ENCODE data around the gene GAL3ST2.
"Not testable (repeated sequence)": the region's sequence is repeated elsewhere in the genome, so short reads cannot be mapped to it uniquely, and the experiment has no call there.

Gene GAL3ST2

DNA sequence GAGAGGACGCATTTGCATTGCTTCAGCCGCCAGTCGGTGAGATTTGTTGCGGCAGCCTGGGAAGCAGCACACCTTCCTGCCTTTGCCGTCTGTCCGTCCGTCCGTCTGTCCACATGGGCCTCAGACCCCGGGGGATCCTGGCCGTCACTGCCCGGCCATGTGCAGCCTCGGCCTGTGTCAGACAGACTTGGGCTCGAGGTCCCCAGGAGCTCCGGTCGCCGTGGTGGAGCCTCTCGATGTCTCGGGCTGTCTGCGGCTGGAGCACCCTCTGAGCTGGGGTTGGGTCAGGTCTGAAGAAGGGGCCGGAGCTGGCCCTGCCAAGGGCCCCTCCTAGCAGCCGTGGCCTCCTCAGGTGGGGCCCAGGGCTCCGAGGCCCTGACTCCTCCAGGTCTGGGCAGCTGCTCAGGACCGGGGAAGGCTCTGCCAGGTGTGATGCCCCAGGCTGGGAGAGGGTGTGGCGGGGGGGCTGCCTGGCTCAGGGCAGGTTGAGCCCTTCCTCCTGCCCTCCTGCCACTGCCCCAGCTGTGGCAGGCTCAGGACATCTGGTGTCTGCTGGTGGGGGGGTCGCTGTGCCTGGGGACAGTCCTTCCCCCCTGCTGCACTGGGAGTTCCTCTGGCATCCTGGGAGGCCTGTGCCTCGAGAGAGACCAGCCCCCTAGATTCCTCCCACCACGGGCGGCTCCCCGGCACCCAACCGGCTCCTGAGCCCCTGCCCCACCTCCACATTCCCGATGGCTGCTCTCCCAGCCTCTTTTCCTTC lies 44.2 kb downstream of the GAL3ST2 start:
- no peak for DNase-seq (ENCODE audit: low read depth)

DNA sequence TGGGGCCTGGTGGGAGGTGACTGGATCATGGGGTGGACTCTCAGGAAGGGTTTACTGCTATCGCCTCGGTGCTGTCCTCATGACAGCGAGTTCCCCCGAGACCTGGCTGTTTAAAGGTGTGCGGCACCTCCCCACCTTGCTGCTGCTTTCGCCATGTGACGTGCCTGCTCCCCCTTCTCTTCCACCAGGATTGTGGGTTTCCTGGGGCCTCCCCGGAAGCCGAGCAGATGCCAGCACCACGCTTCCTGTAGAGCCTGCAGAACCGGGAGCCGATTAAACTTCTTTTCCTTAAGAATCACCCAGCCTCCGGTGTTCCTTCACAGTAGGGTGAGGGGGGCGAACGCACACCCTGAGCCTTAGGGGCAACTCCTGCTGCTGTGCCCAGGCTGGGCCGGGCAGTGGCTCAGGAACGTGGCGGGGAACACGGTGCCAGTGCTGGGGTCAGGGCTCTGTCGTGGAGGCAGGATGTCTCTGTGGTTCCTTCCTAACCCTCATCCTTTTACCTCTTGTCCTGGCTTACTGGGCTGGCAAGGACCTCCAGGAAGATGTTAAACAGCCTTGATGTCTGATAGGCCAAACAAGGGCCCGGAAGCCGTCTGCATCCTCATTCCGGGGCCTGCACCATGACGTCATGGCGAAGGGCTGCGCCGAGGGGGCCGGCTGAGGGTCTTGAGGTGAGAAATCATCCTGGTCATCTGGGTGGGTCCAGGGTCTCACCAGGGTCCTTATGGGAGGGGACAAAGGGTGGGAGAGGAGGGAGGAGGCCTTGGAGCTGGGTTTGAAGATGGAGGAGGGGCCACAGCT lies 45.0 kb downstream of the GAL3ST2 start:
- no peak for DNase-seq (ENCODE audit: low read depth)

DNA sequence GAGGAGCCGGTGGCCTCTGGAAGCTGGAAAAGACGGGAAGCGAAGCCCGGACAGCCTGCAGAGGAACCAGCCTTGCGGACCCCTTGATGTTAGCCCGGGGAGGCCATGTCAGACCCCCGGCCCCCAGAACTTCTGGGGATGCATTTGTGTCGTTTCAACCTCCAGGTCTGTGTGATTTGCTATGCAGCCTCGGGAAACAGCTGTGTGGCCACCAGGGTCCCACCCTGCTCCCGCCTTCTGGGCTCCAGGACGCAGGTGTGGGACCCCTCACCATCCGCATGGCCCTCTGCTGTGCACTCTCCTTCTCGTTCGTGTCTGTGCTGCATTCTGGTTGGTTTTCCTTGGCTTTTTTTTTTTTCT lies 45.6 kb downstream of the GAL3ST2 start:
- DNase-seq (ENCODE audit: low read depth): no peak

DNA sequence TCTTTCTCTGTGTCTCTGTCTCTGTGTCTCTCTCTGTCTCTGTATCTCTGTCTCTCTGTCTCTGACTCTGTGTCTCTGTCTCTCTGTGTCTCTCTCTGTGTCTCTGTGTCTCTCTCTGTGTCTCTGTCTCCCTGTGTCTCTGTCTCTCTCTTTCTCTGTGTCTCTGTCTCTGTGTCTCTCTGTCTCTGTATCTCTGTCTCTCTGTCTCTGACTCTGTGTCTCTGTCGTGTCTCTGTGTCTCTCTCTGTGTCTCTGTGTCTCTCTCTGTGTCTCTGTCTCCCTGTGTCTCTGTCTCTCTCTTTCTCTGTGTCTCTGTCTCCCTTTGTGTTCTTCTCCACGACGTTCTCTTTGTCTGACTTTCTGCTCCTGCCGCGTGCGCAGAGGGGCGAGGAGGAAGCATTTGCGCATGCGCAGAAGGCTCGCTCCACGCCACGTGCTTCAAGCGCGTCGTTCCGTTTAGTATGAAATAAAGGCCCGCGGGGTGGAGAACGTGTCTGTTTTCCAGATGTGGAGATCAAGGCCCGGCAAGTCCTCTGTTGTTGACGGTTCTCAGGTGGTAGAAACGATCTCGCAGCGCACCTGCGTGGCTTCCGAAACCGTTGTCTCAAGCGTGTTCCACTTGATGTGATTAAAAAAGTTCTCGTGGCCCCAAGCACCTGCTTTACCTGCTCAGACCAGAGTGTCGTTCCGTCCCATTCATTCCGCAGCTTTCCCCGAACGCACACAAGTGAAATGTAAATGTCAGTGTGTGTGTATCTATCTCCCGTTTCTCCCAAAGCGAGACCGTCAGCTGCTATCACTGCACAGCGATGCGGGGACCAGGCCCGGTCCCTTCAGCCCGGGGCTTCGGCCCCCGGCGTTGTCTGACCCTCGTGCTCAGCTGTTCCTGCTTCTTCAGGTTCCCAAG lies 47.2 kb downstream of the GAL3ST2 start:
- not testable (repeated sequence) for DNase-seq (ENCODE audit: low read depth)

DNA sequence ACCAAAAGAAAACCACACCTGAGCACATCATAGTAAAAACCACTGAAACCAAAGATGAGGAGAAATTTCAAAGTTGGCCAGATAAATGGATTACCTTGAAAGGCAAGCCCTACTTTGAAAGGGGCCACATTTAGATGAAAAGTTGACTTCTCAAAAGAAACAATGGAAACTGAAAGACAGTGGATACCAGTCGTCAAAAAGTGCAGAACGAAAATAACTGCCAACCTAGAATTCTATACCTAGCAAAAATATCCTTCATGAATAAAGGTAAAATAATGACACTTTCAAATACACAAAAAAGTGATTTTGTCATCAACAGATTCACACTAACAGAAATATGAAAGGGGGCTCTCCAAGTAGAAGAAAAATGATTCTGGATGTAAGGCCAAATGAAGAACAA lies 50.8 kb downstream of the GAL3ST2 start:
- no peak for DNase-seq (ENCODE audit: low read depth)

DNA sequence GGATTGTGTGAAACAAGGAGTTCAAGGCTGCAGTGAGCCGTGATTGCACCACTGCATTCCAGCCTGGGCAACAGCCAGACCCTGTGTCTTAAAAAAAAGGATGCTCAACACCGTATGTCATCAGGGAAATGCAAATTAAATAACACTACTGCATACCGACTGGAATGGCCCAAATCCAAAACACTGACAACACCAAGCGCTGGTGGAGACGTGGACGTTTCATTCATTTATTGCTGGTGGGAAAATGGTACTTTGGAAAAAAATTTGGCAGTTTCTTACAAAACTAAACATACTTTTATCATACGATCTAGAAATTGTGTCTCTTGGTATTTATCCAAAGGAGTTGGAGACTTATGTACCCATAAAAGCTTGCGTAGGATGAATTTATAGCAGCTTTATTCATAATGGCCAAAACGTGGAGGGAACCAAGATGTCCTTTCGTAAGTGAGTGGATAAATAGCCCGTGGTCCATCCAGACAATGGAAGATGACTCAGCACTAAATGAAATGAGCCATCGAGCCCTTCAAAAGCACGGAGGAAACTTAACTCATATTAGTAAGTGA lies 56.6 kb downstream of the GAL3ST2 start:
- peak; percentile 97 for DNase-seq (ENCODE audit: low read depth)

DNA sequence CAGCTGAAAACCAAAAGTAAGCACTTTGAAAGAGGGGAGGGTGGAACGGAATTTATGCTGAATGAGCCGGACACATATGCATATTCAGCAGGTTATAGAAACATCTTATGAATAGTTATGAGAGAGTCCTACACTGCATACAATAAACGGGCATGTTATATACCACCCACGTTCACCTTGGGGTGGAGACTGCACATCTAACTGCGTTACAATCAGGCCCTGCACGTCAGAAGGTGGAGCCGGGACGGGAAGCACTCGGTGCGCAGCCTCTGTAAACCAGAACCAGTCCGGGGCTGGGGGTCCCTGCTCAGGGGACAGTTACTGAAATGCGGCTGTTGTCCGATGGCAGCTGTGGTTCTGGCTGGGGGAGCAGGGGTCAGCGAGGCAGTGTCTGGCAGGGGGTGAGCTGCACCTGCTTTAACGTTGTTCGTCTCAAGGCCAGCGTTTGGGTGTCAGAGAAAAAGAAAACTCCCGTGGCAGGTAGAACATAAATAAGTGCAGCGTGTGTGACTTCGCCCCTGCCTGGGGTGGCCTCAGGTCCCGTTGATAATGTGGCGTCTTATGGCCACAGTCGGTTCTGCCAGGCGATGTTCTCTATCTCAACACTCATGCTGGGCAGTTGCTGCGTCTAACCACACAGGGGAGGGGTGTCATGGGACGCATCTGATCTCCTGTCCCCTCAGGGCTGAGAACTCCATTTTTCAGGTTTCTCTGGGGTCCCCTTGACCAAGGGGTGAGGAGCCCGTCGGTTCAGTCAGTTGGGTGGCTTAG lies 57.3 kb downstream of the GAL3ST2 start:
- DNase-seq (ENCODE audit: low read depth): not testable (repeated sequence)

DNA sequence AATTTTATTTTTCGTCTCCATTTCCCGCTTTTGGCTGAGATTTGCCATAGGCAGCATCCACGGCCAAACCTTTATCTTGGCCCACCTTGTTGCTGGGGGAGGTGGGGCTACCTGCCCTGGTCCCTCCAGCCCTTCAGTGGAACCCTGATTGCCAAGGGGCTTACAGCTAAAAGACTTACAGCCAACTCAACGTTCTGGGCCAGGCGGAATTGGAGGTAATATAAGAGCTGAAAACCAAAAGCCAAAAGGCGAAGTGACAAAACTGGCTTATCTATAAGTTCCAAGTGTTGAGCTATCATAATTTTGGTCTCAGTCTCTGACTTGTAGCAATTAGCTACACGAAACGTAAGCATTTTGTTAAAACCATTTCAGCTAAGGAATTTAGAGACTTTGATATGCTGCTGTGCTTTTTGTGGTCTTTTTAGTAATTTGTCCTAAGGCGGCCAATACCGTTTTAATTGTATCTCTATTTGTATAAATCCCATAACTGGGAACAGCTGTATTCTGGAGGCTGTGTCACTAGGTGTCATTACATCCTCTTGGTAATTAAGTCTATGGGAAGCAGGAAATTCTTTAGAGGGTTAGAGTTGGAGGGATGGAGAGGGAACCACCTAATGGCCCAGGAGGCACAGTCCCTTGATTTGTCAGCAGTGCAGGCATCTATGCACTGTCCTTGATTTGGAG lies 58.0 kb downstream of the GAL3ST2 start:
- DNase-seq (ENCODE audit: low read depth): peak; percentile 40

DNA sequence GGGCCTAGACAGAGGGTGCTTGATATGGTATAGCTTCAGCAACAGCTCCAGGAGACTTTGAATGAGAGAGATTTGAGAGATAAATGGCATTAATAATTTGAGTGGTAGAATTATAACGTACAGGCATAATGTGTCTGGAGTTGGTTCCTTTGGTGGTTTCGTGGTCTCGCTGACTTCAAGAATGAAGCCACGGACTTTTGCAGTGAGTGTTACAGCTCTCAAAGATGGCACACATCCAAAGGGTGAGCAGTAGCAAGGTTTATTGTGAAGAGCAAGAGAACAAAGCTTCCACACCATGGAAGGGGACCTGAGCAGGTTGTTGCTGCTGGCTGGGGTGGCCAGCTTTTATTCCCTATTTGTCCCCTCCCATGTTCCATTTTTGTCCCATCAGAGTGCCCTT lies 59.0 kb downstream of the GAL3ST2 start:
- DNase-seq (ENCODE audit: low read depth): no peak

DNA sequence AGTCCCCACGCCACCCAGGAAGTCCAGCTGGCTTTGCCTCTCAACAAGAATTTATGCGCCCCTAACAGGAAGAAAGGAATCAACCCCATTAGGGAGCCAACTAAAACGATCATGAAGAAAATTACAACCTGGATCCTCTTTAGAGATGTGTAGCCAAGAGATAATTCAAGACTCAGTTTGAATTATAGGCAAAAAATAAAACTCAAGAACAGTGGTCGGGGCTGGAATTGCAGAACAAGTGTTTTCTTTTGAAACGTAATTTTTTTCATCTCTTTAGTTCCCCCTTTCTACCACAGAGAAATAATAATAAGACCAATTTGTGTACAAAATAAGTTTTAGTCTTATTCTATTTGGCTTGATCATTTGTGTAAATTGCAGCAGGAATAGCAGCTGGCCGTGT lies 59.7 kb downstream of the GAL3ST2 start:
- DNase-seq (ENCODE audit: low read depth): no peak

DNA sequence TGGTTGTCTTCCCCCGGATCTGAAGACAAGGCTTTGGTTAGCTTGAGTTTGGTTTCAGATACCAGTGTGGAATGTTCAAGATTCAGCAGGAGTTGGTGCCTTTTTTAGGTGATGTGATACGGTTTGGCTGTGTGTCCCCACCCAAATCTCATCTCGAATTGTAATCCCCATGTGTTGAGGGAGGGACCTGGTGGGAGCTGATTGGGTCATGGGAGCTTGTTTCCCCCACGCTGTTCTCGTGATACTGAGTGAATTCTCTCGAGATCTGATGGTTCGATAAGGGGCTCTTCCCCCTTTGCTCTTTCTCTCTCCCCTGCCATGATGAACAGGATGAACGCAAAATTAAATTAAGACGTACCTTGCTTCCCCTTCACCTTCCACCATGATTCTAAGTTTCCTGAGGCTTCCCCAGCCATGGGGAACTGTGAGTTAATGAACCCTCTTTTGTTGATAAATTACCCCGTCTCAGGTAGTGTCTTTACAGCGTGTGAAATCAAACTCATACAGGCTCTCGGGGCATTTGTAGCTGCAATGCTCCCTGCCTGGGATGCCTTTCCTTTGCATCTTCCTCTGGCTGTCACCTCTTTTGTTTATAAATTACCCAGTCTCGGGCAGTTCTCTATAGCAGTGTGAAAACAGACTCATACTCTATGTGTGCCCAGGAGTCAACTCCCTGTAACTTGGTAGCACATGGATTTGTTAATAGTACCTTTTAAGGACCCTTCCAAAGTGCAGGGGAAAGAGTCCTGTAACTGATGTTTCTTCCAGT lies 60.8 kb downstream of the GAL3ST2 start:
- DNase-seq (ENCODE audit: low read depth): no peak

DNA sequence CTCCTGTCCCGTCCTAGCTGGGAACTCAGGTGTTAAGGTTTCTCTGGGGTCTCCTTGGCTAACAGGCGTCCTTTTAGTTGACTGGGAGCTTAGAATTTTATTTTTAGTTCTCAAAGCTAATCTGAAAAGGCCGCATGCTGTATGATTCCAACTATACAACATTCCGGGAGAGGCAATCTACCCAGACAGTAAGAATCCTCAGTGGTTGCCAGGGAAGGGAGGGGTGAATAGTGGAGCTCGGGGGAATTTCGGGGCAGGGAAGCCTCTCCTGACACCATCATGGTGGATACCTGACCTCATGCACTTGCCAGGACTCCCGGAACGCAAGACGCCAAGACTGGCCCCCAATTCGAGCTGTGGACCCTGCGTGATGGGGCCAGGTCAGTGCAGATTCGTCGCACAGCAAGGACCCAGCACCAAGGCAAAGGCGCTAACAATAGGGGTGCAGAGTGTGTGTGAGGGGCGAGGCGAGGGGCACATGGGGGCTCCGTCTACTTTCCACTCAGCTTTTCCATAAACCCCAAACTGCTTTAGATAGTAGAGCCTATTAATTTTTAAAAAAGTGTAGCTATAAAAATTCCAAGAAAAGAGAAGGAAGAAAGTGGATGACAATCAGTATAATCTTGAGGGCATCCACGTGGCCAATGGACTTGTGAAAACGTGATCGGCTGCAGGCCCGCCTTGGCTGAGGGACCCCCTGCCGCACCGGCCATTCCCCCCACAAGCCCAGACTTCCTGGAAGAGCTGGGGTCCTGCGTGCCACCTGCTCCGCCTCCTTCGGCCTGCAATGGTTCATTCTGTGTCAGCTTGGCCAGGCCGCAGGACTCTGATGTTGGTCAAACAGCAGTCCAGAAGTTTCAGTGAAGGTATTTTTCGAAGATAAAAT lies 64.8 kb downstream of the GAL3ST2 start:
- no peak for DNase-seq (ENCODE audit: low read depth)

DNA sequence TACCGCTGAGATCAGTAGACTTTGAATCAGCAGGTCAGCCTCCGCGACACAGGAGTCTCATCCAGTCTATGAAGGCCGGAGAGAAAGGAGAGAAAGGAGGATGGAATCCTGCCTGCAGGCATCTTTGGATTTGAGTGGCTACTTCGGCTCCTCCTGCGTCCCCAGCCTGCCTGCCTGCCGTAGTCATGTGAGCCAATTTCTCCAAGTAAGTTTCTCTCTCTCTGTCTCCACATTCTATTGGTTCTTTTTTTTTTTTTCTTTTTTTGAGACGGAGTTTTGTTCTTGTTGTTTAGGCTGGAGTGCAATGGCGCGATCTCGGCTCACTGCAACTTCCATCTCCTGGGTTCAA lies 65.4 kb downstream of the GAL3ST2 start:
- DNase-seq (ENCODE audit: low read depth): no peak

DNA sequence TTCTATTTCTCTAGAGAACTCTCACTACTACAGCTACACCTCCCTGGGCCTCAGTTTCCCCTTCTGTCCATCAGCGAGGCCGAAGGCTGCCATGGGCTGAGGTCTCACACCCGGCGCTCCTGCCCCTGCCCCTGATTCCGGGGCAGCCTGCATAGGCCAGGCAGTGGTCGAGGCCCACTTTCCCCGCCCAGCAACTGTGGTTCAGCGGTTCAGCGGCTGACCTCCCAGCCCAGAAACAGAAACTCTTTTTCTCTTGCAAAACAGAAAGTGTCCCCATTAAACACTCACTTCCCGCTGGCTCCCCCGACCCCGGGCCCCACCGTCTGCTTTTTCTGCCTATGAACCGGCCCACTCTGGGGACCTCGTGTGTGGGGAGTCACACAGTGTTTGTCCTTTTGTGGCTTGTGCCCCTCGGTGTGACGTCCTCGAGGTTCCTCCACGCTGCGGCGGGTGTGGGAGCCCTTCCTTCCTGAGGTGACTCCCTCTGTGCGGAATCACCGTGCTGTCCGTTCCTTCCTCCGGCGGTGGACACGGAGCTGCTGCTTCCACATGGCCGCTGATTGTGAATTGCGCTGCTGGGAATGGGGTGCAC lies 66.1 kb downstream of the GAL3ST2 start:
- no peak for DNase-seq (ENCODE audit: low read depth)

DNA sequence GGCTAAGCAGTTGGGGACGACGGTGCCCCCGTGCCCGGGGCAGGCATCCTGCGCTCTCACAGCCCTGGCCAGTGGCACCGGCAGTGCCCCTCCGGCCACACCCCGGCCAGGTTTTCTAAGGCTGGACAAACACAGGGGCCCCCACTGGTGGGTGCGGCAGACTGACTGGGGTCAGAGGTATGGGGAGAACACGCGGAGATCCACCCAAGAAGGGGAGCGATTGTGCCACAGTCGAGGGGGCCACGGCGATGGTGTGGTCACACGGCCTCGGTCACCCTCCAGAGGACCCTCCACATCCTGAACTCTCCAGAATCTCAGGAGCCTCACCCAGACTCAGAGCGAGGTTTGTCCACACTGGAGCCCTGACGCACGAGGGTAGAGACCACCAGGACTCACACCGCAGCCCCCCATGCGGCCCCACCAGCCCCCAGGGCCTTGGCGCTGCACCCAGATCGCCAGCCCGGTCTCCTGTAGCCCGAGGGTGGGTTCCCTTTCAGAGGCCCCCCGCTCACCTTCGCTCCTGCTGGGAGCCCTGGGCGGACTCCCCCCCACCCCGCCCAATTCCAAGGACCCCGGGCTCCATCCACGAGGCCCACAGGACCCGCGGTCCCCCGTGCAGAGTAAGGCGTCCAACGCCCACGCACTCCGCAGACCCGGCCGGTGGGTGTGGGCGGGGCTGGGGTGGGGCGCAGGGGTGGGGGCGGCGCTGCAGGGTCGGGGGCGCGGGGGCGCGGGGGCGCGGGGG lies 66.9 kb downstream of the GAL3ST2 start:
- no peak for DNase-seq (ENCODE audit: low read depth)

DNA sequence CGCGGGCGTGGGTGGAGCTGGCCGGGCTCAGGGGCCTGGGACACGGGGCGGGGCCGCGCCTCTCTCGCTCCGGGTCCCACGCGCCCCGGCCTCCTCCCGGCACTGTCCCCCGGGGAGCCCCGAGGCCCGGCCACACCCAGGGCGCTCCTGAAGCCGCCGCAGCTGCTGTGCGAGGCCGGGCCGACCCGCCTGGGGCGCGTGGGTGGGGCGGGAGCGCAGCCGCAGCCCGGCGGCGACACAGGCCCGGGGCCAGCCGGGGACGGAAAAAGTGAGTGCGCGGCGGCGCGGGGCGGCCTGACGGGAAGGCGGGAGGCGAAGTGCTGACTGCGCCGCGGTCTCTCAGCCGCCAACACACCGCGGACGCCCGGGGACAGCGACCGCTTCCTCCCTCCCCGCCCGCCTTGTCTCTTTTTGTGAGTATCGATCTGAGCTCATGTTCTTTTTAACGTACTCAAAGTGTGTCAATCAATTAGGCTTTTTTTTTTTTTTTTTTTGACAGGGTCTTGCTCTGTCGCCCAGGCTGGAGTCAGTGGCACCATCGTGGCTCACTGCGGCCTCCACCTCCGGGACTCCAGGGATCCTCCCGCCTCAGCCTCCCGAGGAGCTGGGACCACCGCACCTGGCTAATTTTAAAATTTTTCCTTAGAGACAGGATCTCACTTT lies 67.6 kb downstream of the GAL3ST2 start:
- peak; percentile 63 for DNase-seq (ENCODE audit: low read depth)

DNA sequence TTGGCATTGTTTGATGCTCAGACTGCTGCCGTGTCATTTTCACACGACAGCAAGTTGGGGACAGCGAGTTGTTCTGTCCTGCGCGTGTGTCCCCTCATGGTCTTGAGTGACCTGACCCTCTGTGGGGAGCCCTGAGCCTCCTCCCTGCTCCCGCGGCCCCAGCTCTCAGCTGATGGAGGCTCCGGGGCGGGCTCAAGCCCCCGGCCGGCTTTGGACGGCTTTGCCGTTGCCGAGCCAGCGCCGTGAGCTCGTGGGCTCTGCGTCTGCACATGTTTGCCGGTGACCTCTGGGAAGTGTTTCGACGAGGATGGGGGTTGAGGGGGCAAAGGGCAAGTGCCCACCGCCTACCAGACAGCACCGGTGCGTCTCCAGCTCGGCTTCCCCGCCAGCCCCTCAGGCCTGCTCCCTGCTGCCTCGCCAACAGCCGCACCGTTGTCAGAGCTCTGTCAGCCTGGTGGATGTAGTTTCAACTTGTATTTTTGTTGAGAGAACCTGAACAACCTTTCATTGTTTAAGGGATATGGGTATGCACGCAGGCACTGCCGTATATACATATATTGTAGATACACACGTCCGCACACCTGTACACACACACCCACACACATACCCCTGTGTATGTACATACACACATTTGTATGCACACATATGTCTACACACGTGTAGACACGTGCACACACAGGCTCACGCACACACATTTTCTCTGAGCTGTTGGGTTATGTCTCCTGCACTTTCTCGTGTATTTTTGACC lies 68.4 kb downstream of the GAL3ST2 start:
- DNase-seq (ENCODE audit: low read depth): no peak

Data from EH (cell line).